Natural killer cell treated with Interleukin-12 subunit alpha and Interleukin-12 subunit beta and Interleukin-15 and Interleukin-18, amount 100 ng/mL, for 72 hours (primary cell): ENCODE results near the gene MEF2C. TPM values are rescaled to one million over a fixed set of nuclear protein-coding genes. Genes with fewer than 3 reads are reported as not detected.
A peak's percentile ranks its signal among the peaks of the same experiment; 100 is the strongest.
"Not testable (repeated sequence)": the region's sequence is repeated elsewhere in the genome, so short reads cannot be mapped to it uniquely, and the experiment has no call there.

Experiments used
- ATAC-seq, 2 donors: fragments of 150-1000 bp; cut with Tn5 transposase in 1 of 2; sonication (Bioruptor Pico), chemical (Tn5 transposase) in 1 of 2; 2 replicates each; pipeline ENCODE4 v1.10.0; 2021
- DNase-seq: peaks from one replicate; pipeline ENCODE4 v3.0.0; 2022; ENCODE audit warnings: low spot score
- H3K27ac Mint-ChIP-seq, 2 donors: 1 replicate in 1 of 2; 2 replicates in 1 of 2; pipeline ENCODE4 v1.8.0; 2022; ENCODE audit warnings: mixed read lengths in 2 of 2, mild to moderate bottlenecking in 1 of 2, moderate library complexity in 1 of 2
- H3K27me3 Mint-ChIP-seq, 2 donors: 1 replicate in 1 of 2; 2 replicates in 1 of 2; pipeline ENCODE4 v1.8.0; 2022; ENCODE audit warnings: mixed read lengths in 2 of 2
- H3K36me3 Mint-ChIP-seq: one replicate; pipeline ENCODE4 v1.8.0; 2022; ENCODE audit warnings: mixed read lengths
- H3K4me1 Mint-ChIP-seq, 2 donors: 1 replicate in 1 of 2; 2 replicates in 1 of 2; pipeline ENCODE4 v1.8.0; 2022; ENCODE audit warnings: low read depth in 2 of 2, mixed read lengths in 2 of 2, mild to moderate bottlenecking in 1 of 2
- H3K4me3 Mint-ChIP-seq: one replicate; pipeline ENCODE4 v1.8.0; 2022; ENCODE audit warnings: mixed read lengths
- H3K9me3 Mint-ChIP-seq: 2 replicates; pipeline ENCODE4 v1.8.0; 2022; ENCODE audit warnings: mixed read lengths
- total RNA-seq, 2 donors: library from RNA; stranded (reverse); gene quantifications; one replicate each; pipeline ENCODE4 v1.2.3, GENCODE V29; 2022

Gene MEF2C
- total RNA-seq: 1 to 10 TPM; 3.3 to 3.5 TPM

DNA sequence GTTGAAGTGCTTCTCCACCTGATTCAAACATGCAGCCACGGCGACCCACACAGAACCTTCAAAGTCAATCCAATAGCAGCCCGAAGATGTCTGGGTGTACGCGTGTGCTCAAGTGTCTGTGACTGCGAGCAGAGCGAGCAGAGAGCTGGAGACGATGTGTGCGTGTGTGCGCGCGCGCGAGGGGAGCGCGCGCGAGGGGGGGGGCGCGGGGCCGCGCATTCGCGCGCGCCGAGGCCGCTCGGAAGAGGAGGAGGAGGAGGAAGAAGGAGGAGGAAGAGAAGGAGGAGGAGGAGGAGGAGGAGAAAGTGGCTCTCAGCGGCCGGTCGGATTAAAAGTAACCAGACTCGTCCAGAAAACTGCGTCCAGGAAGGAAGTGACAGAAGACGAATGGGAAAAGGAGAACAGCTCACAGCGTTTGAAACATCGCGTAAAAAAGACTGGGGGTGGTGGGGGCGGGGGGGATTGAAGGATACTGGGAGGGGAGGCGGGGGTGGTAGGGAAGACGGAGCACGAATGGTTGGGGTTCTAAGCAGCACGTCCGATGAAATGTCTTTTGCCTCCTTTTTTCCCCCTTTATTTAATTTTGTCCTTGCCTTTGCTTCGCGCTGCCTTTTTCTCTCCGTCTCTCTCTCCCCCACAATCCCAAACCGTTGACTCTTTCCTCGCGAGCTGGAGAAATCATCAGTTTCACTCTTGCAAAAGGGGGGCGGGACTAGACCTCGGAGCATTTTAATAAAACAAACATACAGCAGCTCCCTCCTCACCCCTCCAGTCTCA is at the start of gene MEF2C:
Gene MEF2C (minus strand): TSS at position 126 of the 777 bp plus-strand sequence. CDS start 59,396 bp downstream, outside the sequence.
- ATAC-seq (peak; percentile 82 to 83), DNase-seq (peak; percentile 63)
- peaks cover 2 to 22% of the 10 kb centered on the region in 2 donors for H3K27me3 Mint-ChIP-seq
- H3K4me1 Mint-ChIP-seq: peaks cover 19 to 20% of the 10 kb centered on the region in 2 donors
- peaks cover 5% of the 10 kb centered on the region for H3K36me3 Mint-ChIP-seq
- H3K9me3 Mint-ChIP-seq: no peaks in the 10 kb centered on the region
- H3K27ac Mint-ChIP-seq: peak within 1 kb of the TSS; percentile 14 to 56
- peak within 1 kb of the TSS; percentile 85 for H3K4me3 Mint-ChIP-seq

DNA sequence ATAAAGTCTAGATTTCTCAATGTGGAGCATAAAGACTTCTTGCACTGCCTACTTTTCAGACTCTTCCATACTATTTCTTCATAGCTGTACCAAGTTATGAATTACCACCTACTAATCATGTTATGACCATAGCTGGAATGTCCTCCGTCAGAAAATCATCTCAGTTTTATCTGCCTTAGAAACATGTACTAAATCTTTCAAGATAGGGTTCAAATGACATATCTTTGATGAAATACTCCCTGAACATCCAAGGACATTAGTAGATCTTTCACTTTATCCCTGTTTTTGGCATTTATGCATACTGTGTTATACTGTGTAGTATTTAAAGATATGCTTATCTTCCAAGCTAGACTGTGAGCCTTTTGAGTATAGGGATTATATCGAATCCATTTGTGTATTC is 49.6 kb upstream of the MEF2C start:
- ATAC-seq: no peak
- DNase-seq: no peak
- no peaks in the 10 kb centered on the region for H3K4me1 Mint-ChIP-seq
- no peak overlapping the region for H3K27ac Mint-ChIP-seq
- H3K27me3 Mint-ChIP-seq: no peaks in the 10 kb centered on the region
- no peaks in the 10 kb centered on the region for H3K9me3 Mint-ChIP-seq
- no peak overlapping the region for H3K4me3 Mint-ChIP-seq
- no peaks in the 10 kb centered on the region for H3K36me3 Mint-ChIP-seq

DNA sequence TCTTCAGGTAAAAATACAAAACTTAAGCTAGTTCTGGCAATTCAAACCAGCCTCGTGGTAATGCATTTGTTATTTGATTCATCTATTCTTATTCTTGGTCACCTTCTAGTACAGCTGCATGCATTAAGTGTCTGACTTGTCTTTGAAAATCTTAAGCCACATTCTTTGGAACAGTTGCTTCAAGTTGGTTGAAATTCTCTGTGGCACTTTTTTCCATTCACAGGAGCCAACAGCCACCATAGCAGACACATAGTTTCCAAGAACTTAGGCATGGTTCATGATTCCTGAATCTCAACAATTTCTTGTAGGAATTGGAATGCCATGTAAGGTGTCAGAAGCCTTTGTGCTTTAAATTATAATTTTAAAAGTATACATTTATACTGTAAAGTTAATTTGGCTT is 47.4 kb upstream of the MEF2C start:
- ATAC-seq (no peak), DNase-seq (no peak)
- Mint-ChIP-seq H3K9me3 (no peaks in the 10 kb centered on the region), H3K4me1 (no peaks in the 10 kb centered on the region), H3K27me3 (no peaks in the 10 kb centered on the region), H3K36me3 (no peaks in the 10 kb centered on the region), H3K4me3 (no peak overlapping the region), H3K27ac (no peak overlapping the region)

DNA sequence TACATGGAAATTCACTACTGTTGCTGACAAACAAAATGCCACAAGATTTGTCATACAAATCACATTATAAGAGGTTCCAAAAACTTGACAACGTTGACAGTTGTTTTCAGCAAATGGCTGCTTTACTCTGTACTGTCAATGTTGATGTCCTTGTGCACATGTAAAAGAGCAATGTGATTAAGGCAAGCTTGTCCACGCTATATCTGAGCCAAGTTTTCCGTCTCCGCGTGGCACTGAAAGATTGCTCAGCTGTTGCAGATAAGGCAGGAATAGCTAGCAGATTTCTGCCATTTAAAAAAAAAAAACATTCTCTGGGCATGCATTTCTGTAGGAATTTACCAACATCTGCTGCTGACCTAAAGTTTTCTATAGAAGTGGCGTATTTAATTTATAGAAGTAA is 46.4 kb upstream of the MEF2C start:
- Mint-ChIP-seq H3K4me1 (no peaks in the 10 kb centered on the region), H3K27me3 (peaks cover 0 to 2% of the 10 kb centered on the region in 2 donors), H3K4me3 (no peak overlapping the region), H3K36me3 (no peaks in the 10 kb centered on the region), H3K27ac (no peak overlapping the region), H3K9me3 (no peaks in the 10 kb centered on the region)
- no peak for DNase-seq
- no peak for ATAC-seq

DNA sequence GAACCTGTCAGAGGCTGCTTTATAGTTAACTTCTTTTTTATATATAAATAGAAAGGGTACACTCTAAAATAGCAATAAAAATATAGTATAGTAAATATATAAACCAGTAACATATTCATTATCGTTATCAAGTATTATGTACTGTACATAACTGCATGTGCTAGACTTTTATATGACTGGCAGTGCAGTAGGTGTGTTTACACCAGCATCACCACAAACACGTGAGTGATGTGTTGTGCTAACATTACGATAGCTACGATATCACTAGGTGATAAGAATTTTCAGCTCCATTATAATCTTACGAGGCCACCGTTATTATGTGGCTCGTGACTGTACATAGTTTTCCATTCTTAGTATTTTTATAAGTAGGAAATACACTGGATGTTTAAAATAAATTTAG is 43.8 kb upstream of the MEF2C start:
- DNase-seq: no peak
- ATAC-seq: no peak
- H3K4me3 Mint-ChIP-seq: no peak overlapping the region
- no peak overlapping the region for H3K27ac Mint-ChIP-seq
- H3K9me3 Mint-ChIP-seq: no peaks in the 10 kb centered on the region
- H3K4me1 Mint-ChIP-seq: no peaks in the 10 kb centered on the region
- peaks cover 0 to 2% of the 10 kb centered on the region in 2 donors for H3K27me3 Mint-ChIP-seq
- H3K36me3 Mint-ChIP-seq: no peaks in the 10 kb centered on the region

DNA sequence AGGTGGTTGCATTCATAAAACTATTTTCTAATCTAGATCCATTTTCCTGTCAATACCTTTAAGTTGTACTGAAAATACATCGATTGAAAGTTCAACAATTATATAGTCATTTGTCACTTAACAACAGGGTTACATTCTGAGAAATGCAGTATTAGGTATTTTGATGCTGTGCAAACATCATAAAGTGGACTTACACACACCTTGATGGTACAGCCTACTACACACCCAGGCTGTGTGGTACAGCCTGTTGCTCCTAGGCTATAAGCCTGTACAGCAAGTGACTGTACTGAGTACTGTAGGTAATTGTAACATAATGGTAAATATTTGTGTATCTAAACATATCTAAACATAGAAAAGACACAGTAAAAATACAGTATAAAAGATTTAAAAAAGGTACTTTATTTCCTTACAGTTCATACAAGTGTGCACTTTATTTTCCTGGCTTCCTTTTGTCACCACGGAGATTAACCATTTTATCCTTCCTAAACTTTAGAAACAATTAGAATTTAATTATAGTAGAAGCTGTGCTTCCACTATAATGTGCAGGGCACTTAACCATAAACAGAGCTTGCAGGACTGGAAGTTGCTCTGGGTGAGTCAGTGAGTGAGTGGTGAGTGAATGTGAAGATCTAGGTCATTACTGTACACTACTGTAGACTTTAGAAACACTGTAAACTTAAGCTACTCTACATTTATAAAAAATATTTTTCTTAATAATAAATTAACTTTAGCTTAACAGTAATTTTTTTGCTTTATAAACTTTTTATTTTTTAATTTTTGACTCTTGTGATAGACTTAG is 42.9 kb upstream of the MEF2C start:
- no peaks in the 10 kb centered on the region for H3K4me1 Mint-ChIP-seq
- no peaks in the 10 kb centered on the region for H3K9me3 Mint-ChIP-seq
- DNase-seq (no peak), ATAC-seq (no peak)
- peaks cover 0 to 4% of the 10 kb centered on the region in 2 donors for H3K27me3 Mint-ChIP-seq
- no peak overlapping the region for H3K27ac Mint-ChIP-seq
- H3K36me3 Mint-ChIP-seq: no peaks in the 10 kb centered on the region
- H3K4me3 Mint-ChIP-seq: no peak overlapping the region

DNA sequence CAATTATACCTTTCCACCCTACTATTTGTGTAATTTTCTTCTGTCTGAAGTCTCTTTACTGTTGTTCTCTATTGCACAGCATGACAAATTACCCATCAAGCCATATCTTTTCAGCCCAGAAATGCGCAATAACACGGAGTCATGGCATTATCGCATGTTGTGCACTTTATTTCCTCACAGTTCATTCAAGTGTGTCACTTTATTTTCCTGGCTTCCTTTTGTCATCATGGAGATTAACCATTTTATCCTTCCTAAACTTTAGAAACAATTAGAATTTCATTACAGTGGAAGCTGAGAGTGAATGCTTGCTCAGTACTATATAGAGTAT is 41.3 kb upstream of the MEF2C start:
- ATAC-seq (no peak), DNase-seq (no peak)
- Mint-ChIP-seq H3K4me3 (no peak overlapping the region), H3K27ac (no peak overlapping the region), H3K27me3 (peaks cover 0 to 6% of the 10 kb centered on the region in 2 donors), H3K36me3 (no peaks in the 10 kb centered on the region), H3K4me1 (no peaks in the 10 kb centered on the region), H3K9me3 (no peaks in the 10 kb centered on the region)

DNA sequence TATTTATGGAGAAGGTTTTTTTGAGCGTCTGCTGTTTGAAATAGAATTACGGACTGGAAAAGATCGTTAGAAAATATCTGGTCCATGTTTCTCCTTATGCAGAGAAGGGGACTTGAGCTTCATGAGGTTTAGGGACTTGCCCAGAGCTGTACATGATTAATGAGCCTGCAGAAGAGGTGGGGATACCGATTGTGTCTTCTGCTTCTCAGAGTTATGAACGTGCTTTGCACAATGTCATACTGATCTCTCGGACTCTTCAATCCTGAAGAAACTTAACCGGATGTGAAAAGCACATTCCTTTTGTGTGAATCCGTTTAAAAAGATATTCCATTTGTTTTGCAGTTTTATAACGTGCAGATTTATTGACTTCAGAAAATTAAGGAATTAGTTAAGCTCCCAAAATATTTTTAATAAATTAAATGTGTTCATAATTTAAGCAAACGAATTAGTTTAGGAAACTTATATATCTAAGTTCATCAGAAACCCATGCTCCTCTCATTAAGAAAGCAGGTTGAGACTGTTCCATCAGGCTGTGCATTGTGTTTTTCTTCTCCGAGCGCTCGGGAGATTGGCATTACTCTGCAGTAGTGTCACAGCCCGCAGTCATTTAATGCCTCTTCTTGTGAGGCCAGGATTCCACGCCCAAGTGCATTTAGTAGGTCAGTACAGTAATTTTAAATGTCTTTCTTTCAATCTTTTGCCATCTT is 40.8 kb upstream of the MEF2C start:
- no peak overlapping the region for H3K4me3 Mint-ChIP-seq

DNA sequence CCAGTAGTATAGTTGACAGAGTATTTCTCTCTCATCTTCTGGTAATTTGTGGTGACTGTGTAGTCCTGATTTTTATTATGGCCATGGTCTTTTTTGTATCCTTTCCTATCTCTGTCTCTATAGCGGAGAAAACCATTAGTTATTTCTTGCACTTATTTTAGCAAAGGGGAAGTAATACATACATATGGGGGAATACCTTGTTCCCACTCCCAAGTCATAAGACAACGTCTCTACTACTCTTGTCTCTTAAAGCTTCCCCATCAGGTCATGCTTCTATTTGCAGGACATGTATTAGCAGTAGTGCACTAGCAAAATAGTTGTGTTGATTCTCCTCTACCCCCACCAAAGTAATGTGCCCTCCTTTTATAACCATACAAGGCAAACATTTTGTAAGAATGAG is 29.8 kb upstream of the MEF2C start:
- not testable (repeated sequence) for ATAC-seq, H3K36me3 Mint-ChIP-seq, H3K9me3 Mint-ChIP-seq, H3K4me1 Mint-ChIP-seq, H3K27ac Mint-ChIP-seq, H3K4me3 Mint-ChIP-seq, DNase-seq, H3K27me3 Mint-ChIP-seq

More for the DNA sequence above, 40.8 kb upstream of the MEF2C start:
- H3K4me1 Mint-ChIP-seq: no peaks in the 10 kb centered on the region
- no peaks in the 10 kb centered on the region for H3K9me3 Mint-ChIP-seq
- H3K36me3 Mint-ChIP-seq: no peaks in the 10 kb centered on the region
- H3K27me3 Mint-ChIP-seq: peaks cover 0 to 9% of the 10 kb centered on the region in 2 donors
- no peak overlapping the region for H3K27ac Mint-ChIP-seq
- DNase-seq (no peak), ATAC-seq (no peak)

DNA sequence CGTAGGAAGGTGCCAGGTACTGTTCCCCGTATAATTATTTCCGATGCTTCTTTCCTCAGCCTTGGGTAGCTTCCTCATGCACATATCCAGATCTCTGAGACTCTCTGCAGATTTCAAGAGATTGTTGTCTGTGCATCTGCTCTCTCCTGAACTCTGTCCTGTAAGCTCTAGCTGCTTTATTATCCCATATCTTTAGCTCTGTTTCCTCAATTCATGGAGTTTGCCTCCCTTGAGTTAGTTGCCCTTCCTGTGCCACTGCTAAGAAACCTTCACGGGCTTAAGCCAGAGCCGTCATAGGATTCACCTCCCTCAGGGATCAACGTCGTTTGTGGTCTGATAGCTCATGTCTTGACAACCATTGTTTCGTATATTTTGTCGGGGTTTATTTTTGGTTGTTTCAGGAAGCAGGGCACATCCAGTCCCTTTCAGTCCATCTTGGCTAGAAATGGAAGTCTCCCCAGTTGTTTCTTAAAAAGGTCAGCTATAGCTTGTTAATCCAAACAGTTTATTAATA is 28.1 kb upstream of the MEF2C start:
- not testable (repeated sequence) for ATAC-seq, H3K36me3 Mint-ChIP-seq, DNase-seq, H3K4me3 Mint-ChIP-seq, H3K27me3 Mint-ChIP-seq, H3K4me1 Mint-ChIP-seq, H3K9me3 Mint-ChIP-seq, H3K27ac Mint-ChIP-seq

DNA sequence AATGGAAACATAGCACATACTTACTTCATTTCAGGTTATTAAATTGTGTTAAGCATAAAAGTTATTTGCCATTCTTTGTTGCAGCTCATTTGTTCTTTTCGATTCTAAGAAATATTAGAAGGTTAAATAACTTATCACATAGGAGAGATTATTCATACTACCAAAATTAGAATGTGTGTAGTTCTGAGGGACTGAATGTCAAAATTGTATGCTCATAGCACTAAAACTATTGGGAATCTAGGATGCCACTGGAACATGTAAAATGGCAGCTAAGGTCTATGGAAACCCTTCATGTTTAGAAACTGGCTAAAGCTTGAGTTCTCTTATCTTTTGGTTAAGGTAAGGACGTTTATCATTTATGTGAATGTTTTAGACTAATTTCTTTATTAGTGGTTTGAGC is 21.5 kb upstream of the MEF2C start:
- not testable (repeated sequence) for H3K27ac Mint-ChIP-seq, H3K4me3 Mint-ChIP-seq, H3K36me3 Mint-ChIP-seq, ATAC-seq, DNase-seq, H3K4me1 Mint-ChIP-seq, H3K9me3 Mint-ChIP-seq, H3K27me3 Mint-ChIP-seq

DNA sequence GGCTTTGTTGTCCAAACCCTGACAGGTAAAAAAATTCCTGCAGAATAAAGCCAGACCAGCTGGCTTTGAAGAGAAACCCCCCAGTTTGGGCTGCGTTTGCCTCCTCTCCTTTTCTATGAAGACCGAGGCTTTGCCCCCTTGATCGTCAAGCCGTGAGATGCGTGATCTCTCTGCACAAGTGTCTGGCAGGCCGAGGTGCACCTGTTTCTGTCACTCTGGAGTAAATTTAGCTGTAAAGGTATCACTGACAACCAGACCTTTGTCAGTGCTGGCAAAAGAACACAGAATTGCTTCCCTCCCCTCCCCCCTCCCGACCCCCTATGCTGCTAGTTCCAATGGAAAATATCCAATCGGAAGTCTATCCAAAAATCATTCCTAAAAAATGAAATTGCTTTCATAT is 21.0 kb upstream of the MEF2C start:
- not testable (repeated sequence) for H3K9me3 Mint-ChIP-seq, H3K4me1 Mint-ChIP-seq

DNA sequence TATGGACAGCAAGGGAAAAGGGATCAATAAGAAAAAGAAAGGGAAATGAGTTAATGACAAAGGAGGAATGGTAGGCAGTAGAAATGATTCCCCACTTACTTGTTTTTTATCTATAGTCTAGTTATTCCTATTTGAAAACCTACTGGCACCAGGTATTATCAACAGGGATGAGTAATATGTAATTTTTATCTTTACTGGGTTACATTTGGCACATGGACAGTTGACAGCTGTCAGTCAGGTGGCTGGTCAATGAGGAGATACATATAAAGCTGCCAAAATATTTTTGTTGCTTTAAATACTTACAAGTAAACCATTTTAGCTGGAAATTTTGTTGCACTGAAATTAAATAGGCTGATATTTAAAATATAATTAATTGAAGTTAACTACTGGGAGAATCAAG is 18.1 kb upstream of the MEF2C start:
- not testable (repeated sequence) for ATAC-seq, H3K4me1 Mint-ChIP-seq, H3K27ac Mint-ChIP-seq, H3K27me3 Mint-ChIP-seq, H3K9me3 Mint-ChIP-seq, H3K36me3 Mint-ChIP-seq, H3K4me3 Mint-ChIP-seq, DNase-seq

More for the DNA sequence above, 21.0 kb upstream of the MEF2C start:
- H3K27ac Mint-ChIP-seq, H3K27me3 Mint-ChIP-seq, ATAC-seq, H3K4me3 Mint-ChIP-seq, H3K36me3 Mint-ChIP-seq, DNase-seq: not testable (repeated sequence)
